HS-5 (cell line): ENCODE measurements around the gene BRICD5.

Experiments used
- DNase-seq: peaks from one replicate; pipeline ENCODE4 v3.0.0-alpha.2; 2012; ENCODE audit warnings: low read depth

Gene BRICD5

GRCh38 chr16:2180962-2181923 is 29.4 kb downstream of the BRICD5 start:
- no peak for DNase-seq

- DNase-seq, result no peak
Measured at GRCh38 chr16:2180461-2180860, 30.2 kb downstream of the BRICD5 start.

- no peak for DNase-seq
Measured at GRCh38 chr16:2179576-2179975, 31.1 kb downstream of the BRICD5 start.

GRCh38 chr16:2179107-2179501 is 31.6 kb downstream of the BRICD5 start:
- DNase-seq, result no peak

GRCh38 chr16:2178321-2179106 is 32.1 kb downstream of the BRICD5 start:
- no peak for DNase-seq

- no peak for DNase-seq
Measured at GRCh38 chr16:2177561-2177960, 33.1 kb downstream of the BRICD5 start.

GRCh38 chr16:2177101-2177500 is 33.6 kb downstream of the BRICD5 start:
- no peak for DNase-seq

GRCh38 chr16:2176047-2176446 is 34.6 kb downstream of the BRICD5 start:
- no peak for DNase-seq

GRCh38 chr16:2175454-2175853 is 35.2 kb downstream of the BRICD5 start:
- no peak for DNase-seq

GRCh38 chr16:2174396-2175131 is 36.1 kb downstream of the BRICD5 start:
- no peak for DNase-seq

GRCh38 chr16:2173916-2174315 is 36.7 kb downstream of the BRICD5 start:
- no peak for DNase-seq

GRCh38 chr16:2173366-2173765 is 37.3 kb downstream of the BRICD5 start:
- no peak for DNase-seq

- DNase-seq, result no peak
Measured at GRCh38 chr16:2172688-2173335, 37.9 kb downstream of the BRICD5 start.

- DNase-seq, result no peak
Measured at GRCh38 chr16:2171601-2172178, 39.0 kb downstream of the BRICD5 start.

- no peak for DNase-seq
Measured at GRCh38 chr16:2170587-2171435, 39.9 kb downstream of the BRICD5 start.

GRCh38 chr16:2170080-2170479 is 40.6 kb downstream of the BRICD5 start:
- no peak for DNase-seq

- DNase-seq, result no peak
Measured at GRCh38 chr16:2167068-2167638, 43.5 kb downstream of the BRICD5 start.

- no peak for DNase-seq
Measured at GRCh38 chr16:2166263-2167067, 44.2 kb downstream of the BRICD5 start.

GRCh38 chr16:2165861-2166260 is 44.8 kb downstream of the BRICD5 start:
- DNase-seq, result no peak
